ENCODE data around the gene FLT3. TPM values are rescaled to one million over a fixed set of nuclear protein-coding genes. Genes with fewer than 3 reads are reported as not detected.
A peak's percentile ranks its signal among the peaks of the same experiment; 100 is the strongest.

FLT3 gene
- total and polyA plus RNA-seq, 2 of the 13 experiments (the other 11 are each of a cell fraction or from before 2014, with no cell fraction given), result not detected

DNA sequence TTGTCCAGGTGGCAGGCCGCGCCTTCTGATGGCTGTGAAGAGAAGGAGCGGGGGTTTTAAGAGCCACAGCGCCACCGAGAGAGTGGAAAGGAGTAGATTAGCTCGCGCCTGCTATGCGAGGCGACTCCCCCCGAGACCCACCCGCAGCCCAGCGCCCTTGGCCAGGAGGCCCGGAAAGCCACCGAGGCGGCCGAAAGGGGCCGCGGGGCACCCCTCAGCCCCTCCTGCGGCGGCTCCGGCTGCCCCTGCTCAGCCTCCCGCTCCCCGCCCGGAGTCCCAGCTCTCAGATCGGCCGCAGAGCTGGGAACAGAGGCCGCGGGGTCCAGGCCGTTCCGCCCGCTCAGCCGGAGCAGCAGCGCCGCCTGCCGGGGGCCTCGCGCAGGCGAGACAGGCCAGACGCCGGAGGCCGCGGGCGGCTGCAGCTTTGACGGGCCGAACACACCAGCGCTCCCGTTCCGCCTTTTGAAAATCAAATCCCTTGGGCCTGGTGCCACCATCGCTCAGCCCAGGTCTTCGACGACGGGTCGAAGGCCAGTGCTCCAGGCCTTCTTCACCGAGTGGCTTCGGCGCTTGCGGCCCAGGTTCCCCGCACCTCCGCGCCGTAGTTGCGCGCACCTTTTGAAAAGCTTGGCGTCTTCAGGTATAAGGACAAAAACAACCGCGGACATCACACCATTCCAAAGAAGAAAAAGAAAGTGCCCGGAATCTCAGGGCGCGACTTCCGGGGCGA is 146.5 kb downstream of the FLT3 start (continued):
- TF ChIP-seq, protein P1, sequence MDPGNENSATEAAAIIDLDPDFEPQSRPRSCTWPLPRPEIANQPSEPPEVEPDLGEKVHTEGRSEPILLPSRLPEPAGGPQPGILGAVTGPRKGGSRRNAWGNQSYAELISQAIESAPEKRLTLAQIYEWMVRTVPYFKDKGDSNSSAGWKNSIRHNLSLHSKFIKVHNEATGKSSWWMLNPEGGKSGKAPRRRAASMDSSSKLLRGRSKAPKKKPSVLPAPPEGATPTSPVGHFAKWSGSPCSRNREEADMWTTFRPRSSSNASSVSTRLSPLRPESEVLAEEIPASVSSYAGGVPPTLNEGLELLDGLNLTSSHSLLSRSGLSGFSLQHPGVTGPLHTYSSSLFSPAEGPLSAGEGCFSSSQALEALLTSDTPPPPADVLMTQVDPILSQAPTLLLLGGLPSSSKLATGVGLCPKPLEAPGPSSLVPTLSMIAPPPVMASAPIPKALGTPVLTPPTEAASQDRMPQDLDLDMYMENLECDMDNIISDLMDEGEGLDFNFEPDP (CRISPR knock-in tag; conservative IDR thresholded peaks at IDR 0.05), result no peak
- TF ChIP-seq GABPB1 (CRISPR knock-in tag; IDR thresholded peaks at IDR 0.05), result peak; percentile 50; the same call in 1 of the 2 replicates
- 0 out of 2 replicates have a peak, but pooled peaks have one; percentile 23 for TF ChIP-seq MTA1 (CRISPR knock-in tag; IDR thresholded peaks at IDR 0.05; ENCODE audit: borderline replicate concordance)
- TF ChIP-seq ZNF569 (CRISPR knock-in tag; IDR thresholded peaks at IDR 0.05; ENCODE audit: borderline replicate concordance), result no peak
- TF ChIP-seq HNRNPLL (IDR thresholded peaks at IDR 0.05; ENCODE audit: low read depth, low read length, poor library complexity, severe bottlenecking), result peak; percentile 33
- TF ChIP-seq, protein P2, sequence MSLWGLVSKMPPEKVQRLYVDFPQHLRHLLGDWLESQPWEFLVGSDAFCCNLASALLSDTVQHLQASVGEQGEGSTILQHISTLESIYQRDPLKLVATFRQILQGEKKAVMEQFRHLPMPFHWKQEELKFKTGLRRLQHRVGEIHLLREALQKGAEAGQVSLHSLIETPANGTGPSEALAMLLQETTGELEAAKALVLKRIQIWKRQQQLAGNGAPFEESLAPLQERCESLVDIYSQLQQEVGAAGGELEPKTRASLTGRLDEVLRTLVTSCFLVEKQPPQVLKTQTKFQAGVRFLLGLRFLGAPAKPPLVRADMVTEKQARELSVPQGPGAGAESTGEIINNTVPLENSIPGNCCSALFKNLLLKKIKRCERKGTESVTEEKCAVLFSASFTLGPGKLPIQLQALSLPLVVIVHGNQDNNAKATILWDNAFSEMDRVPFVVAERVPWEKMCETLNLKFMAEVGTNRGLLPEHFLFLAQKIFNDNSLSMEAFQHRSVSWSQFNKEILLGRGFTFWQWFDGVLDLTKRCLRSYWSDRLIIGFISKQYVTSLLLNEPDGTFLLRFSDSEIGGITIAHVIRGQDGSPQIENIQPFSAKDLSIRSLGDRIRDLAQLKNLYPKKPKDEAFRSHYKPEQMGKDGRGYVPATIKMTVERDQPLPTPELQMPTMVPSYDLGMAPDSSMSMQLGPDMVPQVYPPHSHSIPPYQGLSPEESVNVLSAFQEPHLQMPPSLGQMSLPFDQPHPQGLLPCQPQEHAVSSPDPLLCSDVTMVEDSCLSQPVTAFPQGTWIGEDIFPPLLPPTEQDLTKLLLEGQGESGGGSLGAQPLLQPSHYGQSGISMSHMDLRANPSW (CRISPR knock-in tag; IDR thresholded peaks at IDR 0.05; ENCODE audit: borderline replicate concordance), result no peak
- TF ChIP-seq ZMAT3 (CRISPR knock-in tag; conservative IDR thresholded peaks at IDR 0.05), result no peak
- TF ChIP-seq, protein P3, sequence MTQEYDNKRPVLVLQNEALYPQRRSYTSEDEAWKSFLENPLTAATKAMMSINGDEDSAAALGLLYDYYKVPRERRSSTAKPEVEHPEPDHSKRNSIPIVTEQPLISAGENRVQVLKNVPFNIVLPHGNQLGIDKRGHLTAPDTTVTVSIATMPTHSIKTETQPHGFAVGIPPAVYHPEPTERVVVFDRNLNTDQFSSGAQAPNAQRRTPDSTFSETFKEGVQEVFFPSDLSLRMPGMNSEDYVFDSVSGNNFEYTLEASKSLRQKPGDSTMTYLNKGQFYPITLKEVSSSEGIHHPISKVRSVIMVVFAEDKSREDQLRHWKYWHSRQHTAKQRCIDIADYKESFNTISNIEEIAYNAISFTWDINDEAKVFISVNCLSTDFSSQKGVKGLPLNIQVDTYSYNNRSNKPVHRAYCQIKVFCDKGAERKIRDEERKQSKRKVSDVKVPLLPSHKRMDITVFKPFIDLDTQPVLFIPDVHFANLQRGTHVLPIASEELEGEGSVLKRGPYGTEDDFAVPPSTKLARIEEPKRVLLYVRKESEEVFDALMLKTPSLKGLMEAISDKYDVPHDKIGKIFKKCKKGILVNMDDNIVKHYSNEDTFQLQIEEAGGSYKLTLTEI (CRISPR knock-in tag; conservative IDR thresholded peaks at IDR 0.05), result no peak
- no peak for TF ChIP-seq ZNF263 (CRISPR knock-in tag; IDR thresholded peaks at IDR 0.05)
- no peak for TF ChIP-seq ZNF337 (CRISPR knock-in tag; IDR thresholded peaks at IDR 0.05; ENCODE audit: borderline replicate concordance, low read depth)
- TF ChIP-seq ZNF24 (IDR thresholded peaks at IDR 0.05), result no peak
- no peak for TF ChIP-seq MBNL3 (CRISPR knock-in tag; conservative IDR thresholded peaks at IDR 0.05)
- TF ChIP-seq ZNF572 (CRISPR knock-in tag; IDR thresholded peaks at IDR 0.05), result no peak
- no peak for TF ChIP-seq ARID2 (CRISPR knock-in tag; IDR thresholded peaks at IDR 0.05; ENCODE audit: borderline replicate concordance)
- no peak for TF ChIP-seq ZNF234 (CRISPR knock-in tag; conservative IDR thresholded peaks at IDR 0.05)
- no peak for TF ChIP-seq NONO (IDR thresholded peaks at IDR 0.05)
- TF ChIP-seq NONO (CRISPR knock-in tag; conservative IDR thresholded peaks at IDR 0.05), result 0 out of 2 replicates have a peak, but pooled peaks have one; percentile 17
- TF ChIP-seq, protein P4, sequence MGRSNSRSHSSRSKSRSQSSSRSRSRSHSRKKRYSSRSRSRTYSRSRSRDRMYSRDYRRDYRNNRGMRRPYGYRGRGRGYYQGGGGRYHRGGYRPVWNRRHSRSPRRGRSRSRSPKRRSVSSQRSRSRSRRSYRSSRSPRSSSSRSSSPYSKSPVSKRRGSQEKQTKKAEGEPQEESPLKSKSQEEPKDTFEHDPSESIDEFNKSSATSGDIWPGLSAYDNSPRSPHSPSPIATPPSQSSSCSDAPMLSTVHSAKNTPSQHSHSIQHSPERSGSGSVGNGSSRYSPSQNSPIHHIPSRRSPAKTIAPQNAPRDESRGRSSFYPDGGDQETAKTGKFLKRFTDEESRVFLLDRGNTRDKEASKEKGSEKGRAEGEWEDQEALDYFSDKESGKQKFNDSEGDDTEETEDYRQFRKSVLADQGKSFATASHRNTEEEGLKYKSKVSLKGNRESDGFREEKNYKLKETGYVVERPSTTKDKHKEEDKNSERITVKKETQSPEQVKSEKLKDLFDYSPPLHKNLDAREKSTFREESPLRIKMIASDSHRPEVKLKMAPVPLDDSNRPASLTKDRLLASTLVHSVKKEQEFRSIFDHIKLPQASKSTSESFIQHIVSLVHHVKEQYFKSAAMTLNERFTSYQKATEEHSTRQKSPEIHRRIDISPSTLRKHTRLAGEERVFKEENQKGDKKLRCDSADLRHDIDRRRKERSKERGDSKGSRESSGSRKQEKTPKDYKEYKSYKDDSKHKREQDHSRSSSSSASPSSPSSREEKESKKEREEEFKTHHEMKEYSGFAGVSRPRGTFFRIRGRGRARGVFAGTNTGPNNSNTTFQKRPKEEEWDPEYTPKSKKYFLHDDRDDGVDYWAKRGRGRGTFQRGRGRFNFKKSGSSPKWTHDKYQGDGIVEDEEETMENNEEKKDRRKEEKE (IDR thresholded peaks at IDR 0.05), result no peak
- TF ChIP-seq KMT2A (CRISPR knock-in tag; IDR thresholded peaks at IDR 0.05), result no peak
- TF ChIP-seq ZNF292 (CRISPR knock-in tag; IDR thresholded peaks at IDR 0.05; ENCODE audit: borderline replicate concordance, low read depth), result no peak
- no peak for TF ChIP-seq ZNF207 (IDR thresholded peaks at IDR 0.05; ENCODE audit: borderline replicate concordance)
